ENCODE measurements around the gene IL18R1. TPM values are rescaled to one million over a fixed set of nuclear protein-coding genes. Genes with fewer than 3 reads are reported as not detected.
A peak's percentile ranks its signal among the peaks of the same experiment; 100 is the strongest.

Gene IL18R1
- total and polyA plus RNA-seq, 7 experiments from 2014 or later = 0.77 to 52.8 (median 2.5) TPM

GRCh38 chr2:102365763-102366162, 10.2 kb downstream of the IL18R1 start:
- POLR2A ChIA-PET = no interaction called here
- no peak for ATAC-seq

GRCh38 chr2:102366406-102367112, 11.0 kb downstream of the IL18R1 start:
- Histone ChIP-seq H3K4me3 (ENCODE audit: low read length) (peak overlapping the region; percentile 39), H3K27me3 (ENCODE audit: control insufficient read depth in 2 of 2, insufficient read depth in 2 of 2, low read length in 2 of 2) (no peaks in the 10 kb centered on the region), H3K9me3 (ENCODE audit: control insufficient read depth in 2 of 3, low read length in 3 of 3) (peaks cover 0 to 12% (median 5%) of the 10 kb centered on the region in 3 experiments), H3K4me1 (ENCODE audit: control insufficient read depth in 2 of 2, insufficient read depth in 2 of 2, low read length in 2 of 2) (peaks cover 25 to 40% of the 10 kb centered on the region in 2 donors), H3K36me3 (ENCODE audit: control insufficient read depth in 2 of 3, insufficient read depth in 3 of 3, low read length in 3 of 3) (no peaks in the 10 kb centered on the region), H3K27ac (ENCODE audit: low read depth, low read length) (peak overlapping the region; percentile 56)
- DNase-seq (peak in 6 of 9 donors; percentile 12 to 46 (median 32)), ATAC-seq (peak; percentile 37)
- intact Hi-C loops (cut with micrococcal nuclease) = loop anchor here (1.0 to 2.0 kb wide), 6 partner anchors 10 to 284 kb away; no protein-coding TSS in a partner anchor
- peaks cover 0 to 28% (median 14%) of the 10 kb centered on the region in 11 donors for H3K9me3 Mint-ChIP-seq
- no peaks in the 10 kb centered on the region for H3K27me3 Mint-ChIP-seq
- peak overlapping the region; percentile 77 to 95 (median 88) for H3K27ac Mint-ChIP-seq
- peaks cover 15 to 95% (median 34%) of the 10 kb centered on the region in 5 donors for H3K36me3 Mint-ChIP-seq
- CTCF ChIA-PET = interaction anchor here (0.6 to 1.0 kb wide), 2 partner anchors 9 to 23 kb away, joined by 3 read pairs; no protein-coding TSS in a partner anchor
- POLR2A ChIA-PET = interaction anchor here (0.6 kb wide), 2 partner anchors 25 to 46 kb away, joined by 3 read pairs; no protein-coding TSS in a partner anchor
- peak overlapping the region; percentile 53 to 79 (median 72) for H3K4me3 Mint-ChIP-seq
- peaks cover 33 to 74% (median 51%) of the 10 kb centered on the region in 7 donors for H3K4me1 Mint-ChIP-seq

More at GRCh38 chr2:102365763-102366162, 10.2 kb downstream of the IL18R1 start:
- intact Hi-C loops (cut with micrococcal nuclease) = loop anchor here (2.0 kb wide), 4 partner anchors 15 to 283 kb away; no protein-coding TSS in a partner anchor
- peaks cover 15 to 94% (median 34%) of the 10 kb centered on the region in 5 donors for H3K36me3 Mint-ChIP-seq
- Histone ChIP-seq H3K36me3 (ENCODE audit: control insufficient read depth in 2 of 3, insufficient read depth in 3 of 3, low read length in 3 of 3) (no peaks in the 10 kb centered on the region), H3K4me3 (ENCODE audit: low read length) (no peak overlapping the region), H3K27me3 (ENCODE audit: control insufficient read depth in 2 of 2, insufficient read depth in 2 of 2, low read length in 2 of 2) (no peaks in the 10 kb centered on the region), H3K4me1 (ENCODE audit: control insufficient read depth in 2 of 2, insufficient read depth in 2 of 2, low read length in 2 of 2) (peaks cover 27 to 40% of the 10 kb centered on the region in 2 donors), H3K9me3 (ENCODE audit: control insufficient read depth in 2 of 3, low read length in 3 of 3) (peaks cover 0 to 12% (median 5%) of the 10 kb centered on the region in 3 experiments), H3K27ac (ENCODE audit: low read depth, low read length) (no peak overlapping the region)
- H3K9me3 Mint-ChIP-seq = peaks cover 0 to 28% (median 14%) of the 10 kb centered on the region in 11 donors
- H3K4me1 Mint-ChIP-seq = peaks cover 33 to 75% (median 55%) of the 10 kb centered on the region in 7 donors
- no peak for DNase-seq
- CTCF ChIA-PET = no interaction called here
- peak overlapping the region in 5 of 10 donors; percentile 57 to 79 (median 71) for H3K4me3 Mint-ChIP-seq
- peak overlapping the region in 8 of 9 donors; percentile 17 to 95 (median 82) for H3K27ac Mint-ChIP-seq
- no peaks in the 10 kb centered on the region for H3K27me3 Mint-ChIP-seq

GRCh38 chr2:102367331-102367971, 11.9 kb downstream of the IL18R1 start:
- no peaks in the 10 kb centered on the region for H3K27me3 Mint-ChIP-seq
- intact Hi-C loops (cut with micrococcal nuclease) = loop anchor here (1.0 to 2.0 kb wide), 6 partner anchors 11 to 285 kb away; no protein-coding TSS in a partner anchor
- peaks cover 15 to 92% (median 31%) of the 10 kb centered on the region in 5 donors for H3K36me3 Mint-ChIP-seq
- CTCF ChIA-PET = interaction anchor here (0.6 to 1.4 kb wide), 3 partner anchors 10 to 614 kb away, joined by 3 to 7 read pairs (median 4); no protein-coding TSS in a partner anchor
- POLR2A ChIA-PET = interaction anchor here (0.6 to 1.9 kb wide), 3 partner anchors 9 to 45 kb away, joined by 3 to 8 read pairs (median 3); no protein-coding TSS in a partner anchor
- peaks cover 33 to 70% (median 51%) of the 10 kb centered on the region in 7 donors for H3K4me1 Mint-ChIP-seq
- DNase-seq (peak in 7 of 9 donors; percentile 48 to 85 (median 76)), ATAC-seq (peak; percentile 89)
- no peaks in the 10 kb centered on the region for H3K27me3 ChIP-seq (ENCODE audit: control insufficient read depth in 2 of 2, insufficient read depth in 2 of 2, low read length in 2 of 2)
- H3K9me3 Mint-ChIP-seq = peaks cover 0 to 26% (median 14%) of the 10 kb centered on the region in 11 donors
- H3K27ac ChIP-seq (ENCODE audit: low read depth, low read length) = peak overlapping the region; percentile 56
- no peaks in the 10 kb centered on the region for H3K36me3 ChIP-seq (ENCODE audit: control insufficient read depth in 2 of 3, insufficient read depth in 3 of 3, low read length in 3 of 3)
- H3K4me1 ChIP-seq (ENCODE audit: control insufficient read depth in 2 of 2, insufficient read depth in 2 of 2, low read length in 2 of 2) = peaks cover 25 to 40% of the 10 kb centered on the region in 2 donors
- peaks cover 0 to 12% (median 5%) of the 10 kb centered on the region in 3 experiments for H3K9me3 ChIP-seq (ENCODE audit: control insufficient read depth in 2 of 3, low read length in 3 of 3)
- H3K4me3 Mint-ChIP-seq = peak overlapping the region; percentile 53 to 79 (median 72)
- H3K4me3 ChIP-seq (ENCODE audit: low read length) = peak overlapping the region; percentile 39
- H3K27ac Mint-ChIP-seq = peak overlapping the region; percentile 77 to 95 (median 88)

- peaks cover 0 to 12% (median 5%) of the 10 kb centered on the region in 3 experiments for H3K9me3 ChIP-seq (ENCODE audit: control insufficient read depth in 2 of 3, low read length in 3 of 3)
- Mint-ChIP-seq H3K4me3 (peak overlapping the region in 7 of 10 donors; percentile 57 to 79 (median 75)), H3K4me1 (peaks cover 33 to 65% (median 51%) of the 10 kb centered on the region in 7 donors), H3K27ac (peak overlapping the region in 8 of 9 donors; percentile 8 to 95 (median 87)), H3K9me3 (peaks cover 0 to 33% (median 14%) of the 10 kb centered on the region in 11 donors), H3K27me3 (no peaks in the 10 kb centered on the region), H3K36me3 (peaks cover 9 to 90% (median 24%) of the 10 kb centered on the region in 5 donors)
- H3K27me3 ChIP-seq (ENCODE audit: control insufficient read depth in 2 of 2, insufficient read depth in 2 of 2, low read length in 2 of 2) = no peaks in the 10 kb centered on the region
- intact Hi-C loops (cut with micrococcal nuclease) = no loop called here
- H3K36me3 ChIP-seq (ENCODE audit: control insufficient read depth in 2 of 3, insufficient read depth in 3 of 3, low read length in 3 of 3) = no peaks in the 10 kb centered on the region
- H3K4me3 ChIP-seq (ENCODE audit: low read length) = peak overlapping the region; percentile 4
- no peak for DNase-seq
- ChIA-PET CTCF (interaction anchor here (1.4 kb wide), 1 partner anchor 11 kb away, joined by 4 read pairs; no protein-coding TSS in a partner anchor), POLR2A (interaction anchor here (0.8 to 1.9 kb wide), 2 partner anchors 10 kb away, joined by 3 to 8 read pairs; no protein-coding TSS in a partner anchor)
- H3K4me1 ChIP-seq (ENCODE audit: control insufficient read depth in 2 of 2, insufficient read depth in 2 of 2, low read length in 2 of 2) = peaks cover 25 to 40% of the 10 kb centered on the region in 2 donors
- no peak for ATAC-seq
- no peak overlapping the region for H3K27ac ChIP-seq (ENCODE audit: low read depth, low read length)
Observed at GRCh38 chr2:102368461-102369109, 13.0 kb downstream of the IL18R1 start.

- no peaks in the 10 kb centered on the region for H3K36me3 ChIP-seq (ENCODE audit: control insufficient read depth in 2 of 3, insufficient read depth in 3 of 3, low read length in 3 of 3)
- Mint-ChIP-seq H3K9me3 (peaks cover 0 to 31% (median 12%) of the 10 kb centered on the region in 11 donors), H3K4me3 (no peak overlapping the region), H3K4me1 (peaks cover 33 to 61% (median 47%) of the 10 kb centered on the region in 7 donors), H3K27me3 (no peaks in the 10 kb centered on the region), H3K36me3 (peaks cover 9 to 89% (median 18%) of the 10 kb centered on the region in 5 donors), H3K27ac (peak overlapping the region in 3 of 9 donors; percentile 10 to 66 (median 18))
- DNase-seq (no peak), ATAC-seq (no peak)
- peaks cover 0 to 12% (median 5%) of the 10 kb centered on the region in 3 experiments for H3K9me3 ChIP-seq (ENCODE audit: control insufficient read depth in 2 of 3, low read length in 3 of 3)
- intact Hi-C loops (cut with micrococcal nuclease) = no loop called here
- no peak overlapping the region for H3K27ac ChIP-seq (ENCODE audit: low read depth, low read length)
- H3K4me3 ChIP-seq (ENCODE audit: low read length) = no peak overlapping the region
- H3K4me1 ChIP-seq (ENCODE audit: control insufficient read depth in 2 of 2, insufficient read depth in 2 of 2, low read length in 2 of 2) = peaks cover 25 to 40% of the 10 kb centered on the region in 2 donors
- ChIA-PET POLR2A (interaction anchor here (0.6 kb wide), 1 partner anchor 73 kb away, joined by 3 read pairs; no protein-coding TSS in a partner anchor), CTCF (no interaction called here)
- no peaks in the 10 kb centered on the region for H3K27me3 ChIP-seq (ENCODE audit: control insufficient read depth in 2 of 2, insufficient read depth in 2 of 2, low read length in 2 of 2)
Observed at GRCh38 chr2:102369866-102370265, 14.3 kb downstream of the IL18R1 start.
